HG03139 (cell line): ENCODE results near the gene SRSF9.

ENCODE experiments used
- ATAC-seq: cut with Tn5 transposase; IDR thresholded peaks from one replicate; pipeline ENCODE4 v1.9.1; 2021; ENCODE audit not compliant: unreplicated experiment

The SRSF9 gene

GRCh38 chr12:120483621-120484020, 14.1 kb upstream of the SRSF9 start:
- no peak for ATAC-seq

DNA sequence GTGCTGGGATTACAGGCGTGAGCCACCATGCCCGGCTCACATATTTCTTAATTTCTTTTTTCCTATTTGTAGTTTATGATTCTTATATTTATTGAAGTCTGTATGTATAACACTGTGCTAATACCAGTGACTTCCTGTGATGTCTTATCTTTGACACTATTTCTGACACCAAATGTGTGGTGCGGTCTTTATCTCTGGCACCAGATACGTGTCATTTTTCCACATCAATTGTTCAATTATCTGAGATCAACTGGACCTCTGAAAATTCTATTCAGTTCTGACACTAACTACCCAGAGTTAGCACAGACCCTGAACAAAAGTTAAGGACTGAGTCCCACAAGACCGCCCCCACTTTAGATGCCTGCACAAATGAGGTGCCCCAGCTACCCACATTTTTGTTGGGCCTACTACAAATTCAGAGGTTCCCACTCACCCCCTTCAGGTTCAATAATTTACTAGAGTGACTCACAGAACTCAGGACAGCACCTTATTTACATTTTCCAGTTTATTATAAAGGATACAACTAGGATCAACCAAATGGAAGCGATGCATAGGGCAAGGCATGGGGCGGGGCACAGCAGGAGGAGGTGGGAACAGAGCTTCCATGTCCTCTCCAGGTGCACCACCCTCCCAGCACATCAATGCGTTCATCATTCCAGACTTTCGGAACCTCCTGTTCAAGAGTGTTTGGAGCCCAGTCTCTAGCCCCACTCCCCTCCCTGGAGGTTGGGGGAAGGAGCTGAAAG, 11.6 kb upstream of the SRSF9 start:
- no peak for ATAC-seq

DNA sequence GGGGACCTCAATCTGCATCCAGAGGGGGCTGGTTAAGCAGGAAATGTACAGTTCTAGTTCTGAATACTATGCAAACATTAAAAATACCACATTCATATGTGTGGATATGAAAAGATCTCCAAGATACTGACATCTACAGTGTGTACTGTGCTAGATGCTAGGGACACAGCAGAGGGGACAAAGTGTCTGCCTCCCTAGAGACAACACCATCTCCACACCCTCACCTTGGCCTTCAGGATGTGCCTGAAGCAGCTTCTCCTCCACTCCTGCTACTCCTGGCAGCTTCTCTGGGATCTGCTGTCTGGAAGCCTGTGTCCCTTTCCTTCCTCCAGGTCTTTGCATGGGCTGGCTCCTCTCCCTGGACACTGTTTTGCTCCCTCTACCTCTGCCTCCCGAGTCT, 10.7 kb upstream of the SRSF9 start:
- no peak for ATAC-seq

DNA sequence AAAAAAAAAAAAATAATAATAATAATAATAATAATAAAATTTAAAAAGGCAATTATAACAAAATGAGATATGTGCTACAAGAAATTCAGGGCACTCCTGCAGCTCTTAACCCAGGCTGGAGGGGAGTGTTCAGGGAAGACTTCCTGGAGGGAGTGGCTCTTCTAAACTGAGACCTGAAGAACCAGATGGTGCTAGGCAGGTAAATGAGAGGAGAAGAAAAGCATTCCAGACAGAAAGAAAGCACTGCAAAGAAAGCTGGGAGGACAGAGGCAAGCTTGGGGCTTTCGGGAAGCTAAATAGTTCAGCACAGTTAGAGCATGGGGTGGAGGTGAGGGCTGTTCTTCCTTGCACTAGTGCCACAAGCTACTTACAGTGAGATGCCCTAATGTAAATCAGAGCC, 9.9 kb upstream of the SRSF9 start:
- no peak for ATAC-seq

GRCh38 chr12:120475643-120476042, 6.1 kb upstream of the SRSF9 start:
- no peak for ATAC-seq

DNA sequence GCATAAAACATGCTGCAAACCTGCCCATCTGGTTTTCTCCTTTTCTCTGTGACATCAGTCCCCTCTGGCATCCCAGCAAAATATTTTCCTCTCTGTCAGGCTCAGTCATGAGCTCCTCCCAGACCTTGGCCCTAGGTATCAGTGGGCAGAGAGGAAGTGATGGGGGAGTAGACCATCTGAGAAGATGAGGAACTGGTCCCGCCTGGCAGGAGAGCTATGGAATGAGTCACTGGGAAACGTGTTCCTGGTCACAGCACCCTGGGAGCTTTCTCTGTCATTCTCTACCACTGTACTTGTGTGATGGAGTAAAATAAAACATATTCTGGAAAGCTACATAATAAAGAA, 5.0 kb upstream of the SRSF9 start:
- ATAC-seq, result no peak

- ATAC-seq, result no peak
These were observed 4.5 kb upstream of the SRSF9 start for GRCh38 chr12:120473807-120474615.

GRCh38 chr12:120472521-120472920, 3.0 kb upstream of the SRSF9 start:
- no peak for ATAC-seq

DNA sequence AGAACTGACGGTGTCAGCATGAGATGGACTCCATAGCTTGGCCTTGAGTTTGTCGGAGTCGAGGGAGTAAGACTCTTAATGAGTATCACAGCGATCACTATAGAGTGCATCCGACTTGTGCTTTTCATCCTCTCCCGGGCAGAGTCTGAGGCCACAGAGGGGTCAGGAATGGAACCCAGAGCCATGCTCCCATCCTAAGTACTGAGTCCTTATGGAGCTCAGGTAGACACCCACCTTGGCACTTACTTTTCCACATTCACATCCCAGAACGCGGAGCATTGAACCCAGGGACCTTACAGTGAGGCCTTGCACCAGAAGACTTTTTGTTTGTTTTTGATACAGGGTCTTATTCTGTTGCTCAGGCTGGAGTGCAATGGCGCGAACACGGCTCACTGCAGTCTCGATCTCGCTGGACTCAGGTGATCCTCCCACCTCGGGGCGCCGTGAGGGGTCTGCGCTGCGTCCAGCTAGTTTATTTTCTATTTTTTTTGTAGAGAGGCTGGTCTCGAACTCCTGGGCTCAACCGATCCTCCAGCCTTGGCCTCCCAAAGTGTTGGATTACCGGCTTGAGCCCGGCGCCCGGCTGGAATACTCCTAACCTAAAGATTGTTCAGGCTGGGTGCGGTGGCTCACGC, 719 bp upstream of the SRSF9 start:
- peak; percentile 23 for ATAC-seq

GRCh38 chr12:120468821-120469449, 613 bp downstream of the SRSF9 start:
- peak; percentile 17 for ATAC-seq

GRCh38 chr12:120468325-120468820, 1.2 kb downstream of the SRSF9 start:
- no peak for ATAC-seq

DNA sequence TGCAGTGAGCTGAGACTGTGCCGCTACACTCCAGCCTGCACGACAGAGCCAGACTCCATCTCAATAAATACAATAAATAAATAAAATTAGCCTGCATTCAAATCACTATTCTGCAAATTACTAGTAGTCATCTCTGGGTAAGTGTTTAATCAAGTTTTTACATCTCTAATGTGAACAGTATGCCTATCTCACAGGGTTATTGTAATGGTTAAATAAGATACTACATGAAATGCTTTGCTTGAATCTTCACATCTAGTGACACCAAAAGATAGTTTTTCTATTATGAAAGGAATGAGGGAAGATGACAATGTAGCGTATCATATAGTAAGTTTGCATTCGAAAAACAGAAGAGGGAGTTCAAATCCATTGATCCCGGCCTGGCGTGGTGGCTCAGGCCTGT, 2.1 kb downstream of the SRSF9 start:
- no peak for ATAC-seq

DNA sequence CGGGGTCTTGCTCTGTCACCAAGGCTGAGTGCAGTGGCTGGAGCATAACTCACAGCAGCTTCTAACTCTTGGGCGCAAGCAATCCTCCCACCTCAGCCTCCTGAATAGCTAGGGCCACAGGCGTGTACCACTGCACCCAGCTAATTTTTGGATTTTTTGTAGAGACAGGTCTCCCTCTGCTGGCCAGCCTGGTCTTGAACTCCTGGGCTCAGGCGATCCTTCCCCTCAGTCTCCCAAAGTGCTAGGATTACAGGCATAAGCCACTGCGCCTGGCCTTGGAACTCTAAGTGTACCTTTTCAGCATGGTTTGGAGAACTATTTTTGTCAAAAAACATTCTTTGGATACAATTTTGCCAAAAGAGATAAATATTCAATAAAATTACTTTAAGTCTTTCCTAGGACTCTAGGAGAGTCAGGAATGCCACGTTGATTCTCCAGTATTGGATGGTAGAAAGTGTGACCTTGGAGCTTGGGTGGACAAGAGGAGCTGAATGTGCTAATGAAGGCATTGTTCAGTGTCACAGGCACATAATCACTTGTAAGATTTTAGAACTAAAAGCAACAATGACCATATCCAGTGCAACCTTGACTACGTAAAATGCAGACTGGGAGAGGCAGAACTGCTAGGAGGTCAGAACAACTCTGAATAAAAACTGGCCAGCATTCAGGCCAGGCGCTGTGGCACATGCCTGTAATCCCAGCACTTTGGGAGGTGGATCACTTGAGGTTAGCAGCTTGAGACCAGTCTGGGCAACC, 2.8 kb downstream of the SRSF9 start:
- ATAC-seq, result no peak

GRCh38 chr12:120465756-120466155, 3.8 kb downstream of the SRSF9 start:
- ATAC-seq, result no peak

GRCh38 chr12:120463712-120464111, 5.8 kb downstream of the SRSF9 start:
- no peak for ATAC-seq

DNA sequence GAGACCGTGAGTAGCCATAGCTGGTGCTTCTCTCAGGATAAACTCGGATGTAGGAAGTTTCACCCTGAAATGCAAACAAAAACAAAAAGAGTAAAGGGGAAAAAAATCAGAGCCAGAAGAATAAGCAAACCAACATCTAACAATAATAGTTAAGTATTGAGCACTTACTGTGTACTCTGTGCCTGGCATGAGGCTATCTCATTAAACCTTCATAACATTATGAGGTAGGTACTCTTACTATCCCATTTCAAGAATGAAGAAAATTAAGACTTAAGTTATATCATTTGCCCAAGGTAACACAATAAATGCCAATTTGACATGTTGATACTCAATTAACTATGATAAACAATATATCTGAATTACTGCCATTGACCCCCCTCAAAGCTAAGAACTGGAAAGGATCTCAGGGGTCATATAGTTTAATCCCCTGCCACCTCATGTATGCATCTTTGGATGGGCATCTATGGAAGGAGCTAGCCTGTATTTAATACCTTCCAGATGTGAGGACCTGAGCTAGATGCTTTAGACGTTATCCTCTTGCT, 7.4 kb downstream of the SRSF9 start:
- ATAC-seq, result no peak

- ATAC-seq, result no peak
These were observed 9.4 kb downstream of the SRSF9 start for GRCh38 chr12:120460157-120460556.

DNA sequence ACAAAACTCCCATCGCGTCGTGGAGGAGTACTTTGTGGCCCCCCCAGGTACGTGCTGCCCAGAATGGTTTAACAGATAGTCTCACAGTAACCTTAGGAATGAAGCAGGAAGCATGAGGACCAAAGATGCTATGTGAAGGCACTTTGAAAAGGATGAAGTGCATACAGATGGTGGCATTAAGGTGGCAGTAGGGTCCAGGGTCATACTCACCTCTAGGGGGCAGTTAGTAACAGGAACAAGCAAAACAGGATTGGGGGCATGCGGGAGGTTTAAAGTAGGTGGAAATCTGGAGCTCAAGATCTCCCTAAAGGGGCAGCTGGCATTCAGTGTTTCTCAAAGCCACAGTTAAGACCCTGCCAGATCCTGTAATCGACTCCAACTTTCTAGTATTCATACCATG, 12.4 kb downstream of the SRSF9 start:
- ATAC-seq, result no peak

DNA sequence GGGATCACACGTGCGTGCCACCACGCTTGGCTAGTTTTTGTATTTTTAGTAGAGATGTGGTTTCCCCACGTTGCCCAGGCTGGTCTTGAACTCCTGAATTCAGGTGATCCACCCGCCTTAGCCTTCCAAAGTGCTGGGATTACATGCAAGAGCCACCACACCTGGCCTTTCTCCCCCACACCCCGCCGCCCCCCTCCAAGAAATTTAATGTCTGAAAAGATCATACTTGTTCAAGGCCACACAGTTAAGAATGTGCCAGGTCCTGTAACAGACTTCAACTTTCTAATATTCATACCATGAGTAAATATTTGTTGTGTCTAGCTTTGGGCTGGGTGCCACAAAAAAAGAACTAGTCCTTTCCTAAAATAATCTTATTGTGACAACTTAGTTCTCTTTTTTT, 14.2 kb downstream of the SRSF9 start:
- ATAC-seq, result no peak

DNA sequence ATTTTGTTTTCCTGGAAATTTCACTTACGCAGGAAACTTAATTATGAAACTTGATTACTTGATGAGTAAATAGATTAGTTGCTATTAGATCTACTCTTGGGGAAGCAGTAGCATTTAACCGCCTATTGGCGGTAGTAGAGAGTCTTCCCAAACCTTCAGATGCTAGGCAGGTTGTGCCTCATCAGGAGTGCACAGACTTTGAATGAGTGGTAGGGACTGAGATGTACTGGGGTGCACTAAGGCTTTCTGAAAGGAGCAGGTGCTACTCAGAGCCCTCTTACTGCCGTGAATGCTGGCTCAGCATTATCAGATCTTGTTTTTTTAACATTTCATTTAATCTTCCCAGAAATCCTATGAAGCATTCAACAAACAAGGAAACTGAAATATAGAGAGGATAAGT, 15.6 kb downstream of the SRSF9 start:
- ATAC-seq, result no peak
